GM23338 (cell line): Measurements from ENCODE around the gene CKM. TPM values are rescaled to one million over a fixed set of nuclear protein-coding genes. Genes with fewer than 3 reads are reported as not detected.

ENCODE experiments used
- ATAC-seq: fragments of 200-7000 bp; cut with Tn5 transposase; 3 replicates; pipeline ENCODE4 v1.9.1; 2020
- DNase-seq: peaks from one replicate; pipeline ENCODE4 v3.0.0-alpha.2; 2015; ENCODE audit warnings: low spot score
- H2AFZ ChIP-seq: fragments of 200-600 bp; sonication (generic); 2 replicates; pipeline ENCODE4 v1.8.0; 2016; ENCODE audit warnings: antibody characterized with exemption, mild to moderate bottlenecking, moderate library complexity
- H3F3A ChIP-seq: fragments of 200-600 bp; sonication (generic); replicated peaks from 2 replicates; pipeline ENCODE4 v1.8.0; 2017; ENCODE audit warnings: antibody characterized with exemption, mixed run types, low read depth
- H3K27ac ChIP-seq: fragments of 200-600 bp; sonication (generic); 2 replicates; pipeline ENCODE4 v1.6.1; 2016; ENCODE audit warnings: low read depth
- H3K27me3 ChIP-seq: fragments of 200-600 bp; sonication (generic); 2 replicates; pipeline ENCODE4 v1.8.0; 2016; ENCODE audit warnings: mild to moderate bottlenecking, mixed run types, moderate library complexity; ENCODE audit not compliant: insufficient read depth
- H3K36me3 ChIP-seq: fragments of 200-600 bp; sonication (generic); 2 replicates; pipeline ENCODE4 v1.8.0; 2016; ENCODE audit warnings: mild to moderate bottlenecking; ENCODE audit not compliant: insufficient read depth
- H3K4me1 ChIP-seq: fragments of 200-600 bp; sonication (generic); 2 replicates; pipeline ENCODE4 v1.8.0; 2016; ENCODE audit warnings: mild to moderate bottlenecking, moderate library complexity; ENCODE audit not compliant: insufficient read depth
- H3K4me2 ChIP-seq: fragments of 200-600 bp; sonication (generic); 2 replicates; pipeline ENCODE4 v1.7.1; 2017; ENCODE audit warnings: mixed run types
- H3K4me3 ChIP-seq: fragments of 200-600 bp; sonication (generic); 2 replicates; pipeline ENCODE4 v1.6.1; 2016; ENCODE audit warnings: mixed run types
- H3K79me2 ChIP-seq: fragments of 200-600 bp; sonication (generic); replicated peaks from 2 replicates; pipeline ENCODE4 v1.8.0; 2017; ENCODE audit warnings: mild to moderate bottlenecking; ENCODE audit not compliant: insufficient read depth
- H3K9me2 ChIP-seq: fragments of 200-600 bp; sonication (generic); 2 replicates; pipeline ENCODE4 v1.8.0; 2017; ENCODE audit not compliant: insufficient read depth
- H4K20me1 ChIP-seq: fragments of 200-600 bp; sonication (generic); replicated peaks from 2 replicates; pipeline ENCODE4 v1.8.0; 2017; ENCODE audit warnings: mild to moderate bottlenecking; ENCODE audit not compliant: insufficient read depth
- H3K27ac Mint-ChIP-seq: 2 replicates; pipeline ENCODE4 v1.8.0; 2020; ENCODE audit warnings: inconsistent platforms, mild to moderate bottlenecking, moderate library complexity, mixed read lengths
- H3K27me3 Mint-ChIP-seq: 3 replicates; pipeline ENCODE4 v1.8.0; 2022; ENCODE audit warnings: low read depth, mild to moderate bottlenecking, moderate library complexity, mixed read lengths, inconsistent platforms; ENCODE audit not compliant: insufficient read depth, poor library complexity
- H3K36me3 Mint-ChIP-seq: 3 replicates; pipeline ENCODE4 v1.8.0; 2021; ENCODE audit warnings: low read depth, mild to moderate bottlenecking, inconsistent platforms, moderate library complexity, mixed read lengths
- H3K4me1 Mint-ChIP-seq: 3 replicates; pipeline ENCODE4 v1.8.0; 2020; ENCODE audit warnings: mild to moderate bottlenecking, inconsistent platforms, mixed read lengths
- H3K4me3 Mint-ChIP-seq: 3 replicates; pipeline ENCODE4 v1.8.0; 2021; ENCODE audit warnings: moderate library complexity, mild to moderate bottlenecking, inconsistent platforms, mixed read lengths
- H3K9me3 Mint-ChIP-seq: 3 replicates; pipeline ENCODE4 v1.8.0; 2020; ENCODE audit warnings: moderate library complexity, mild to moderate bottlenecking, inconsistent platforms, mixed read lengths
- CREB1 ChIP-seq: fragments of 250-450 bp; sonication (Bioruptor Pico); IDR thresholded peaks from 2 replicates; pipeline ENCODE4 v1.5.0; 2020; ENCODE audit warnings: low read depth, mild to moderate bottlenecking, moderate library complexity
- EZH2 ChIP-seq: fragments of 200-600 bp; sonication (generic); IDR thresholded peaks from one replicate; pipeline ENCODE4 v1.8.0; 2017; ENCODE audit warnings: antibody characterized with exemption, mild to moderate bottlenecking, low read depth; ENCODE audit not compliant: unreplicated experiment
- EZH2phosphoT487 ChIP-seq: fragments of 200-600 bp; sonication (generic); IDR thresholded peaks from one replicate; pipeline ENCODE4 v1.8.1; 2018; ENCODE audit warnings: antibody characterized with exemption; ENCODE audit not compliant: unreplicated experiment
- JUNB ChIP-seq: IDR thresholded peaks from one replicate; pipeline ENCODE4 v1.6.1; 2016; ENCODE audit warnings: antibody characterized with exemption; ENCODE audit not compliant: unreplicated experiment
- NANOG ChIP-seq: IDR thresholded peaks from 2 replicates; pipeline ENCODE4 v1.6.1; 2016; ENCODE audit warnings: antibody characterized with exemption, borderline replicate concordance
- POLR2AphosphoS5 ChIP-seq: IDR thresholded peaks from 2 replicates; pipeline ENCODE4 v1.6.1; 2016; ENCODE audit warnings: antibody characterized with exemption, low read depth
- REST ChIP-seq: IDR thresholded peaks from one replicate; pipeline ENCODE4 v1.6.1; 2018; ENCODE audit warnings: antibody characterized with exemption; ENCODE audit not compliant: unreplicated experiment
- STAT1 ChIP-seq: IDR thresholded peaks from one replicate; pipeline ENCODE4 v1.6.1; 2016; ENCODE audit warnings: antibody characterized with exemption; ENCODE audit not compliant: unreplicated experiment
- ZNF114 ChIP-seq: fragments of 250-450 bp; sonication (Bioruptor Pico); IDR thresholded peaks from 2 replicates; pipeline ENCODE4 v1.5.0; 2020; ENCODE audit warnings: mild to moderate bottlenecking, moderate library complexity
- ZNF331 ChIP-seq: fragments of 250-450 bp; sonication (Bioruptor Pico); IDR thresholded peaks from 2 replicates; pipeline ENCODE4 v1.5.0; 2020; ENCODE audit warnings: low read depth, mild to moderate bottlenecking, moderate library complexity
- polyA plus RNA-seq: library from polyadenylated mRNA; unstranded; fragments of >200 nt; fragmentation: Nextera tagmentation; extraction: Ambion mirVana; gene quantifications from 2 replicates; pipeline ENCODE4 v1.2.1, GENCODE V29; 2016
- total RNA-seq: library from RNA; depleted of rRNA; stranded (reverse); fragments of >200 nt; shearing (Covaris generic); gene quantifications from 2 replicates; pipeline ENCODE4 v1.2.3, GENCODE V29; 2014
- TF ChIP-seq, protein P1 (sequence below), 2 experiments: fragments of 200-600 bp in 1 of 2; sonication (generic) in 1 of 2; conservative IDR thresholded peaks; 2 replicates each; pipeline versions ENCODE4 v1.5.1 to v1.6.1; 2016 to 2017; ENCODE audit warnings: antibody characterized with exemption in 2 of 2, low read depth in 2 of 2, mild to moderate bottlenecking in 2 of 2, moderate library complexity in 1 of 2
- TF ChIP-seq, protein P2 (sequence below): fragments of 250-450 bp; sonication (Bioruptor Pico); IDR thresholded peaks from 2 replicates; pipeline ENCODE4 v1.5.0; 2020; ENCODE audit warnings: mild to moderate bottlenecking, moderate library complexity
- TF ChIP-seq, protein P3 (sequence below): IDR thresholded peaks from 2 replicates; pipeline ENCODE4 v1.6.1; 2016; ENCODE audit warnings: antibody characterized with exemption

Gene CKM
- total and polyA plus RNA-seq, 2 experiments from 2014 or later = not detected

GRCh38 chr19:45333609-45334303 is 11.1 kb upstream of the CKM start:
- H3K4me1 Mint-ChIP-seq = no peaks in the 10 kb centered on the region

More at GRCh38 chr19:45333609-45334303, 11.1 kb upstream of the CKM start:
- TF ChIP-seq, protein P1, sequence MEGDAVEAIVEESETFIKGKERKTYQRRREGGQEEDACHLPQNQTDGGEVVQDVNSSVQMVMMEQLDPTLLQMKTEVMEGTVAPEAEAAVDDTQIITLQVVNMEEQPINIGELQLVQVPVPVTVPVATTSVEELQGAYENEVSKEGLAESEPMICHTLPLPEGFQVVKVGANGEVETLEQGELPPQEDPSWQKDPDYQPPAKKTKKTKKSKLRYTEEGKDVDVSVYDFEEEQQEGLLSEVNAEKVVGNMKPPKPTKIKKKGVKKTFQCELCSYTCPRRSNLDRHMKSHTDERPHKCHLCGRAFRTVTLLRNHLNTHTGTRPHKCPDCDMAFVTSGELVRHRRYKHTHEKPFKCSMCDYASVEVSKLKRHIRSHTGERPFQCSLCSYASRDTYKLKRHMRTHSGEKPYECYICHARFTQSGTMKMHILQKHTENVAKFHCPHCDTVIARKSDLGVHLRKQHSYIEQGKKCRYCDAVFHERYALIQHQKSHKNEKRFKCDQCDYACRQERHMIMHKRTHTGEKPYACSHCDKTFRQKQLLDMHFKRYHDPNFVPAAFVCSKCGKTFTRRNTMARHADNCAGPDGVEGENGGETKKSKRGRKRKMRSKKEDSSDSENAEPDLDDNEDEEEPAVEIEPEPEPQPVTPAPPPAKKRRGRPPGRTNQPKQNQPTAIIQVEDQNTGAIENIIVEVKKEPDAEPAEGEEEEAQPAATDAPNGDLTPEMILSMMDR (conservative IDR thresholded peaks at IDR 0.05; ENCODE audit: low read depth in 2 of 2) = no peak
- TF ChIP-seq JUNB (no peak), ZNF114 (CRISPR knock-in tag) (no peak), ZNF331 (CRISPR knock-in tag) (no peak), STAT1 (no peak), CREB1 (CRISPR knock-in tag) (no peak), POLR2AphosphoS5 (no peak), NANOG (no peak), REST (no peak), EZH2phosphoT487 (no peak), EZH2 (no peak)
- TF ChIP-seq, protein P2, sequence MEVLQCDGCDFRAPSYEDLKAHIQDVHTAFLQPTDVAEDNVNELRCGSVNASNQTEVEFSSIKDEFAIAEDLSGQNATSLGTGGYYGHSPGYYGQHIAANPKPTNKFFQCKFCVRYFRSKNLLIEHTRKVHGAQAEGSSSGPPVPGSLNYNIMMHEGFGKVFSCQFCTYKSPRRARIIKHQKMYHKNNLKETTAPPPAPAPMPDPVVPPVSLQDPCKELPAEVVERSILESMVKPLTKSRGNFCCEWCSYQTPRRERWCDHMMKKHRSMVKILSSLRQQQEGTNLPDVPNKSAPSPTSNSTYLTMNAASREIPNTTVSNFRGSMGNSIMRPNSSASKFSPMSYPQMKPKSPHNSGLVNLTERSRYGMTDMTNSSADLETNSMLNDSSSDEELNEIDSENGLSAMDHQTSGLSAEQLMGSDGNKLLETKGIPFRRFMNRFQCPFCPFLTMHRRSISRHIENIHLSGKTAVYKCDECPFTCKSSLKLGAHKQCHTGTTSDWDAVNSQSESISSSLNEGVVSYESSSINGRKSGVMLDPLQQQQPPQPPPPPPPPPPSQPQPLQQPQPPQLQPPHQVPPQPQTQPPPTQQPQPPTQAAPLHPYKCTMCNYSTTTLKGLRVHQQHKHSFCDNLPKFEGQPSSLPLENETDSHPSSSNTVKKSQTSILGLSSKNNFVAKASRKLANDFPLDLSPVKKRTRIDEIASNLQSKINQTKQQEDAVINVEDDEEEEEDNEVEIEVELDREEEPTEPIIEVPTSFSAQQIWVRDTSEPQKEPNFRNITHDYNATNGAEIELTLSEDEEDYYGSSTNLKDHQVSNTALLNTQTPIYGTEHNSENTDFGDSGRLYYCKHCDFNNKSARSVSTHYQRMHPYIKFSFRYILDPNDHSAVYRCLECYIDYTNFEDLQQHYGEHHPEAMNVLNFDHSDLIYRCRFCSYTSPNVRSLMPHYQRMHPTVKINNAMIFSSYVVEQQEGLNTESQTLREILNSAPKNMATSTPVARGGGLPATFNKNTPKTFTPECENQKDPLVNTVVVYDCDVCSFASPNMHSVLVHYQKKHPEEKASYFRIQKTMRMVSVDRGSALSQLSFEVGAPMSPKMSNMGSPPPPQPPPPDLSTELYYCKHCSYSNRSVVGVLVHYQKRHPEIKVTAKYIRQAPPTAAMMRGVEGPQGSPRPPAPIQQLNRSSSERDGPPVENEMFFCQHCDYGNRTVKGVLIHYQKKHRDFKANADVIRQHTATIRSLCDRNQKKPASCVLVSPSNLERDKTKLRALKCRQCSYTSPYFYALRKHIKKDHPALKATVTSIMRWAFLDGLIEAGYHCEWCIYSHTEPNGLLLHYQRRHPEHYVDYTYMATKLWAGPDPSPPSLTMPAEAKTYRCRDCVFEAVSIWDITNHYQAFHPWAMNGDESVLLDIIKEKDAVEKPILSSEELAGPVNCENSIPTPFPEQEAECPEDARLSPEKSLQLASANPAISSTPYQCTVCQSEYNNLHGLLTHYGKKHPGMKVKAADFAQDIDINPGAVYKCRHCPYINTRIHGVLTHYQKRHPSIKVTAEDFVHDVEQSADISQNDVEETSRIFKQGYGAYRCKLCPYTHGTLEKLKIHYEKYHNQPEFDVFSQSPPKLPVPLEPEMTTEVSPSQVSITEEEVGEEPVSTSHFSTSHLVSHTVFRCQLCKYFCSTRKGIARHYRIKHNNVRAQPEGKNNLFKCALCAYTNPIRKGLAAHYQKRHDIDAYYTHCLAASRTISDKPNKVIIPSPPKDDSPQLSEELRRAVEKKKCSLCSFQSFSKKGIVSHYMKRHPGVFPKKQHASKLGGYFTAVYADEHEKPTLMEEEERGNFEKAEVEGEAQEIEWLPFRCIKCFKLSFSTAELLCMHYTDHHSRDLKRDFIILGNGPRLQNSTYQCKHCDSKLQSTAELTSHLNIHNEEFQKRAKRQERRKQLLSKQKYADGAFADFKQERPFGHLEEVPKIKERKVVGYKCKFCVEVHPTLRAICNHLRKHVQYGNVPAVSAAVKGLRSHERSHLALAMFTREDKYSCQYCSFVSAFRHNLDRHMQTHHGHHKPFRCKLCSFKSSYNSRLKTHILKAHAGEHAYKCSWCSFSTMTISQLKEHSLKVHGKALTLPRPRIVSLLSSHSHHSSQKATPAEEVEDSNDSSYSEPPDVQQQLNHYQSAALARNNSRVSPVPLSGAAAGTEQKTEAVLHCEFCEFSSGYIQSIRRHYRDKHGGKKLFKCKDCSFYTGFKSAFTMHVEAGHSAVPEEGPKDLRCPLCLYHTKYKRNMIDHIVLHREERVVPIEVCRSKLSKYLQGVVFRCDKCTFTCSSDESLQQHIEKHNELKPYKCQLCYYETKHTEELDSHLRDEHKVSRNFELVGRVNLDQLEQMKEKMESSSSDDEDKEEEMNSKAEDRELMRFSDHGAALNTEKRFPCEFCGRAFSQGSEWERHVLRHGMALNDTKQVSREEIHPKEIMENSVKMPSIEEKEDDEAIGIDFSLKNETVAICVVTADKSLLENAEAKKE (CRISPR knock-in tag) = no peak
- TF ChIP-seq, protein P3, sequence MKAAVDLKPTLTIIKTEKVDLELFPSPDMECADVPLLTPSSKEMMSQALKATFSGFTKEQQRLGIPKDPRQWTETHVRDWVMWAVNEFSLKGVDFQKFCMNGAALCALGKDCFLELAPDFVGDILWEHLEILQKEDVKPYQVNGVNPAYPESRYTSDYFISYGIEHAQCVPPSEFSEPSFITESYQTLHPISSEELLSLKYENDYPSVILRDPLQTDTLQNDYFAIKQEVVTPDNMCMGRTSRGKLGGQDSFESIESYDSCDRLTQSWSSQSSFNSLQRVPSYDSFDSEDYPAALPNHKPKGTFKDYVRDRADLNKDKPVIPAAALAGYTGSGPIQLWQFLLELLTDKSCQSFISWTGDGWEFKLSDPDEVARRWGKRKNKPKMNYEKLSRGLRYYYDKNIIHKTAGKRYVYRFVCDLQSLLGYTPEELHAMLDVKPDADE = no peak
- Histone ChIP-seq H2AFZ (no peak overlapping the region), H3K27me3 (no peaks in the 10 kb centered on the region), H3K4me1 (no peaks in the 10 kb centered on the region), H3K27ac (no peak overlapping the region), H3K4me2 (no peak overlapping the region), H3F3A (peaks cover 3% of the 10 kb centered on the region; the same call in 1 of the 2 replicates), H3K79me2 (no peaks in the 10 kb centered on the region), H3K9me2 (no peaks in the 10 kb centered on the region), H3K36me3 (no peaks in the 10 kb centered on the region), H3K4me3 (no peak overlapping the region), H4K20me1 (no peaks in the 10 kb centered on the region)
- H3K36me3 Mint-ChIP-seq = no peaks in the 10 kb centered on the region; the same call in 2 of the 3 replicates
- no peak overlapping the region for H3K4me3 Mint-ChIP-seq
- no peak for DNase-seq
- H3K27ac Mint-ChIP-seq = no peak overlapping the region
- H3K27me3 Mint-ChIP-seq = peaks cover 10% of the 10 kb centered on the region
- H3K9me3 Mint-ChIP-seq = no peaks in the 10 kb centered on the region
- ATAC-seq = no peak
